Measurements from ENCODE around the gene AOAH.
"Not testable (repeated sequence)": the region's sequence is repeated elsewhere in the genome, so short reads cannot be mapped to it uniquely, and the experiment has no call there.

Gene AOAH

GRCh38 chr7:36717586-36717985 is 6.7 kb downstream of the AOAH start:
- no peak for TF ChIP-seq CTCF (conservative IDR thresholded peaks at IDR 0.05; ENCODE audit: low read depth, low read length)
- no peak for DNase-seq (ENCODE audit: low read depth)

GRCh38 chr7:36716802-36717201 is 7.5 kb downstream of the AOAH start:
- not testable (repeated sequence) for DNase-seq (ENCODE audit: low read depth); H3K4me3 ChIP-seq (ENCODE audit: low read length)

More at GRCh38 chr7:36717586-36717985, 6.7 kb downstream of the AOAH start:
- H3K4me3 ChIP-seq (ENCODE audit: low read length): no peak overlapping the region

- no peak for TF ChIP-seq CTCF (conservative IDR thresholded peaks at IDR 0.05; ENCODE audit: low read depth, low read length)
- DNase-seq (ENCODE audit: low read depth): no peak
- H3K4me3 ChIP-seq (ENCODE audit: low read length): no peak overlapping the region
Observed at GRCh38 chr7:36712015-36712414, 12.3 kb downstream of the AOAH start.

- no peak for TF ChIP-seq CTCF (conservative IDR thresholded peaks at IDR 0.05; ENCODE audit: low read depth, low read length)
- H3K4me3 ChIP-seq (ENCODE audit: low read length): no peak overlapping the region
- DNase-seq (ENCODE audit: low read depth): no peak
Observed at GRCh38 chr7:36711256-36711655, 13.0 kb downstream of the AOAH start.

GRCh38 chr7:36710186-36710791 is 14.0 kb downstream of the AOAH start:
- no peak for TF ChIP-seq CTCF (conservative IDR thresholded peaks at IDR 0.05; ENCODE audit: low read depth, low read length)
- no peak overlapping the region for H3K4me3 ChIP-seq (ENCODE audit: low read length)
- DNase-seq (ENCODE audit: low read depth): no peak

- no peak for TF ChIP-seq CTCF (conservative IDR thresholded peaks at IDR 0.05; ENCODE audit: low read depth, low read length)
- DNase-seq (ENCODE audit: low read depth): no peak
- H3K4me3 ChIP-seq (ENCODE audit: low read length): no peak overlapping the region
Observed at GRCh38 chr7:36708767-36709166, 15.5 kb downstream of the AOAH start.

- TF ChIP-seq CTCF (conservative IDR thresholded peaks at IDR 0.05; ENCODE audit: low read depth, low read length): no peak
- no peak overlapping the region for H3K4me3 ChIP-seq (ENCODE audit: low read length)
- DNase-seq (ENCODE audit: low read depth): no peak
Observed at GRCh38 chr7:36707898-36708297, 16.4 kb downstream of the AOAH start.
